Fibroblast of skin of abdomen (primary cell): ENCODE results near the gene KRTAP22-2.

Experiments used
- DNase-seq: peaks from one replicate; pipeline ENCODE4 v3.0.0-alpha.2; 2013

KRTAP22-2 gene

DNA sequence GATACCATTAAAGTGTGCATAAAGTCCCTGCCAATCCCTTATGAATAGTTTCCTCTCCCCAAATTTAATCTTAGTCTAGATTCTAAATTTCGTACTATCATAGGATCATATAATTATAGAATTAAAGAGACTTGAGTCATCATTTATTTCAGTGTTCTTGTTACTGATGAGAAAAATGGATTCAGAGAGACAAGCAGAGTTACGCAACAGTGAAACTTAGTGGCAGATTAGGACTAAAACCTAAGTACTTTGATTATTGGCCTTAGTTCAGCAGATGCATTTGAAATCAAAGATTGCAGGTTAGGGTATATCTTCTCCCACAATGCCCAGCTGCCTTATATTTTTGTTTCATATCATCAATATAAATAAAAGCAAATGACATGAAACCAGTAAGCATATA is 28.2 kb downstream of the KRTAP22-2 start:
- DNase-seq: no peak

DNA sequence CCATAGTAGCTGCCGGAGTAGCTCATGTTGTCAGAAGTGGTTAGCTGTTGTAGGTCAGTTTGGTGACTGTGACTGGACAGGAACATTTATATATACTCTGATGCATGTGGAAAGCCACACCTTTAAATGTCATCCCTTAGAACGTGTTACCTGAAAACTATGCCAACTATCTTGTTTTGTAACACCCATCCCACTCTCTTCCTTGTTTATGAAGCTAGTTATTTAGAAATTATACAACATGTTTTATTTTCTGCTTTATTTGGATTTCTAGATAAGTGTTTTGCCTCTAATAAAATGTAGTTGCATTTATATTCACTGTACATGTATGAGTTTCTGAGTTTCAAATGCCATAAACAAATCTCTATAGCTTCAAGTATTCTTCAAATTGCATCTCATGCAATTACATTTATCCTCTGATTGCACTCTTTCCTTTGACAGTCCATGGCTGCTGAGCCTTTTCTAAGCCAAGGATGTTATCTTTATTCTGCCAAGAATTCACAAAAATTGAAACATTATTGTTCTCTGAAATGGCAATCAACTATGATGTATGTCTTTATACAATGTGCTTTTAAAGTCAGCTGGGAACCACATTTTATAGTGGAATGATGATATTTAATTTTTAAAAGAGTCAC is 28.8 kb downstream of the KRTAP22-2 start, which contains the start of gene KRTAP19-7:
KRTAP19-7 (minus strand) TSS at position 51 of the 632 bp plus-strand sequence; CDS start at position 26, 25 bp downstream.
- no peak for DNase-seq

GRCh38 chr21:30555095-30555494 is 35.1 kb downstream of the KRTAP22-2 start:
- no peak for DNase-seq

DNA sequence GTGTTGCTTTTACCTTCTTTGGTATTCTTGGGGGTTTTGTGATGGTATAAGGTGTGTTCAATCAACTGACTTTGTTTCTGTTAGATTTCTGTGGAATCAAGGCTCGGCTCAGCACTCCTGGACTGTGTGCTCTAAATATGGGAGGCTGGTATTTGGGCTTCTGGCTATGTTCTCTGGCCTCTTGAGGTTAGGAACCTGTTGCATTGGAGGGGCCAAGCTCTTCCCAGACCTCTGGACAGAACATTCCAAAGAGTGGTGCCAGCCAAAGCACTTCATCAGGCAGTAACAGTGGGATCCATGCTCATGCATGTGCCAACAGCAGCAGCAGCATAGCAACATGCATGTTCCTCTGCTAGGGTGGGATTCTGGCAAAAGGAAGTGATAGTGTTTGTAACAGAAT is 37.4 kb downstream of the KRTAP22-2 start:
- no peak for DNase-seq

- no peak for DNase-seq
These were observed 48.4 kb downstream of the KRTAP22-2 start, which contains the start of gene KRTAP19-6 for GRCh38 chr21:30541764-30542163. Gene KRTAP19-6, minus strand, starts transcription at chr21:30541864. Its CDS starts 31 bp downstream, at chr21:30541833.
